Breast epithelium (tissue), 4 donors: ENCODE measurements around the gene CNTN5. TPM values are rescaled to one million over a fixed set of nuclear protein-coding genes. Genes with fewer than 3 reads are reported as not detected.

Experiments used
- DNase-seq, 2 donors: peaks; one replicate each; pipeline ENCODE4 v3.0.0-alpha.2; 2019; ENCODE audit warnings: low spot score in 2 of 2
- H3K27ac ChIP-seq, 2 donors: fragments of 200-600 bp; sonication (generic) in 1 of 2; one replicate each; pipeline ENCODE4 v1.5.1; 2016 to 2019; ENCODE audit warnings: mild to moderate bottlenecking in 1 of 2
- H3K27me3 ChIP-seq, 2 donors: fragments of 200-600 bp; sonication (generic) in 1 of 2; one replicate each; pipeline versions ENCODE4 v1.5.1 to v1.6.0; 2017 to 2019; ENCODE audit warnings: control low read depth in 1 of 2, mild to moderate bottlenecking in 1 of 2
- H3K36me3 ChIP-seq: fragments of 200-600 bp; one replicate; pipeline ENCODE4 v1.5.1; 2019
- H3K4me1 ChIP-seq, 2 donors: fragments of 200-600 bp; sonication (generic); one replicate each; pipeline ENCODE4 v1.5.1; 2016 to 2019; ENCODE audit warnings: control low read depth in 1 of 2
- H3K4me3 ChIP-seq, 3 donors: fragments of 200-600 bp; sonication (generic); 1 replicate in 2 of 3; 2 replicates in 1 of 3; pipeline ENCODE4 v1.5.1; 2016 to 2019; ENCODE audit warnings: mild to moderate bottlenecking in 3 of 3, moderate library complexity in 2 of 3
- H3K9me3 ChIP-seq, 2 donors: fragments of 200-600 bp; sonication (generic) in 1 of 2; one replicate each; pipeline ENCODE4 v1.5.1; 2016 to 2019; ENCODE audit warnings: control low read depth in 1 of 2
- POLR2A ChIP-seq: fragments of 450-650 bp; IDR thresholded peaks from one replicate; pipeline ENCODE4 v1.6.1; 2016; ENCODE audit warnings: antibody characterized with exemption, mild to moderate bottlenecking, moderate library complexity
- POLR2AphosphoS5 ChIP-seq, 3 donors: sonication (generic); formaldehyde crosslinking; IDR thresholded peaks; one replicate each; pipeline ENCODE4 v1.6.1; 2017; ENCODE audit warnings: antibody characterized with exemption in 3 of 3
- intact Hi-C: fragments of 100-400 bp; cut with DNase I; formaldehyde crosslinking; loops from one replicate; pipeline ENCODE4 v1.15.1; 2023; ENCODE audit warnings: low total_unique reads
- total RNA-seq, 3 donors: library from RNA; depleted of rRNA; stranded (reverse); fragments of >200 nt; gene quantifications; one replicate each; pipeline ENCODE4 v1.1.0, GENCODE V29; 2016
- TF ChIP-seq, protein P1 (sequence below), 3 donors: fragments of 450-650 bp; IDR thresholded peaks; one replicate each; pipeline ENCODE4 v1.5.1; 2016 to 2017; ENCODE audit warnings: antibody characterized with exemption in 3 of 3, mild to moderate bottlenecking in 3 of 3, moderate library complexity in 3 of 3

The CNTN5 gene
- total RNA-seq, 3 donors from 2014 or later, result not detected

DNA sequence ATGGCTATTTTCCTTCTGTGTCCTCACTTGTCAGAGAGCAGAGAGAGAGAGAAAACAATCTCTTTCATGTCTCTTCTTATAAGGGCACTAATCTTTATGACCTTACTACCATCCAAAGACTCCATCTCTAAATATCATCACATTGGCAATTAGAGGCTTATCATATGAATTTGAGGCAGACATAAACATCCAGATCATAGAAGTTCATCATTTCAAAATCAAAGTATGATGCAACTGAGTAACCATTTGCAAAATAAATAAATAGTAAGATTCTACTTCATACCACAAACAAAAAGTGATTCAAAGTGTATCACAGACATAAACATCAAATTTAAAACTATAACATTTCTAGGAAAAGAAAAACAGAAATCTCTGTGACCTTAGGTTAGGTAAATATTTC lies 1161.6 kb downstream of the CNTN5 start:
- no peak for TF ChIP-seq POLR2AphosphoS5 (IDR thresholded peaks at IDR 0.05)
- TF ChIP-seq, protein P1, sequence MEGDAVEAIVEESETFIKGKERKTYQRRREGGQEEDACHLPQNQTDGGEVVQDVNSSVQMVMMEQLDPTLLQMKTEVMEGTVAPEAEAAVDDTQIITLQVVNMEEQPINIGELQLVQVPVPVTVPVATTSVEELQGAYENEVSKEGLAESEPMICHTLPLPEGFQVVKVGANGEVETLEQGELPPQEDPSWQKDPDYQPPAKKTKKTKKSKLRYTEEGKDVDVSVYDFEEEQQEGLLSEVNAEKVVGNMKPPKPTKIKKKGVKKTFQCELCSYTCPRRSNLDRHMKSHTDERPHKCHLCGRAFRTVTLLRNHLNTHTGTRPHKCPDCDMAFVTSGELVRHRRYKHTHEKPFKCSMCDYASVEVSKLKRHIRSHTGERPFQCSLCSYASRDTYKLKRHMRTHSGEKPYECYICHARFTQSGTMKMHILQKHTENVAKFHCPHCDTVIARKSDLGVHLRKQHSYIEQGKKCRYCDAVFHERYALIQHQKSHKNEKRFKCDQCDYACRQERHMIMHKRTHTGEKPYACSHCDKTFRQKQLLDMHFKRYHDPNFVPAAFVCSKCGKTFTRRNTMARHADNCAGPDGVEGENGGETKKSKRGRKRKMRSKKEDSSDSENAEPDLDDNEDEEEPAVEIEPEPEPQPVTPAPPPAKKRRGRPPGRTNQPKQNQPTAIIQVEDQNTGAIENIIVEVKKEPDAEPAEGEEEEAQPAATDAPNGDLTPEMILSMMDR (IDR thresholded peaks at IDR 0.05), result no peak
- TF ChIP-seq POLR2A, result no peak
- no peak overlapping the region for H3K4me3 ChIP-seq
- H3K27me3 ChIP-seq, result no peaks in the 10 kb centered on the region
- H3K9me3 ChIP-seq, result no peaks in the 10 kb centered on the region
- DNase-seq, result no peak
- intact Hi-C loops, result loop anchor here (10.0 kb wide), 1 partner anchor 1308 kb away; no protein-coding TSS in a partner anchor
- no peaks in the 10 kb centered on the region for H3K4me1 ChIP-seq
- no peak overlapping the region for H3K27ac ChIP-seq
- H3K36me3 ChIP-seq, result no peaks in the 10 kb centered on the region

DNA sequence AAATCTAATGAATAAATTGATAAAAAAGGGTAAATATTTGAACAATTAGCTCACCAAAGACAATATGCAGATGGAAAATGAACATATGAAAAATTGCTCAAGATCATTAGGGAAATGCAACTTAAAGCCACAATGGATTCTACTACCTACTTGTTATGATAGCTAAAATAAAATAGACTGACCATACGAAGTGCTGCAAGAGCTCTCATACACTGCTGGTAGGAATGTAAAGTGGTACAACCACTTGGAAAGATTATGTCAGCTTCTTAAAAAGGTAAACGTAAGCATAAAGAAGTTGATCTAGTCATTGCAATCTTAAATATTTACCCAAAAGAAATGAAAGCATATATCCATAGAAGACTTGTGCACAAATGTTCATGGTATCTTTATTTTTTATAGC lies 1162.2 kb downstream of the CNTN5 start:
- H3K4me1 ChIP-seq, result no peaks in the 10 kb centered on the region
- no peaks in the 10 kb centered on the region for H3K9me3 ChIP-seq
- no peak overlapping the region for H3K27ac ChIP-seq
- no peak for DNase-seq
- H3K4me3 ChIP-seq, result no peak overlapping the region
- no peaks in the 10 kb centered on the region for H3K36me3 ChIP-seq
- no peaks in the 10 kb centered on the region for H3K27me3 ChIP-seq
- intact Hi-C loops, result loop anchor here (10.0 kb wide), 1 partner anchor 1308 kb away; no protein-coding TSS in a partner anchor
- TF ChIP-seq POLR2AphosphoS5 (IDR thresholded peaks at IDR 0.05) (no peak), POLR2A (no peak)
- TF ChIP-seq, protein P1 (IDR thresholded peaks at IDR 0.05), result no peak

DNA sequence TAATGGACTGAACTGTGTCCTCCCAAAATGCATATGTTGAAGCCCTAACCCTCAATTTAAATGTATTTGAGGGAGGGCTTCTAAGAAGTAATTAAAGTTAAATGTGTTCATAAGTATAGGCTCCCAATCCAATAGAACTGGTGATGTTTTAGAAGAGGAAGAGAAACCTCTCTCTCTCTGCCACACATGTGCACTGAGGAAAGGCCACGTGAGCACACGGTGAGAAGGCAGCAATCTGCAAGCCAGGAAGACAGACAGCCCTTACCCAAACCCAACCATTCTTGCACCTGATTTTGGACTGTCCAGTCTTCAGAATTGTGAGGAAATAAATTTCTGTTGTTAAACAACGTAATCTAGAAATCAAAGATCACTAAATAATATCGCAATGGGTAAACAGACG lies 1164.8 kb downstream of the CNTN5 start:
- no peak for DNase-seq
- Histone ChIP-seq H3K27ac (no peak overlapping the region), H3K4me3 (no peak overlapping the region), H3K4me1 (no peaks in the 10 kb centered on the region), H3K36me3 (no peaks in the 10 kb centered on the region), H3K27me3 (no peaks in the 10 kb centered on the region), H3K9me3 (no peaks in the 10 kb centered on the region)
- TF ChIP-seq POLR2A (no peak), POLR2AphosphoS5 (IDR thresholded peaks at IDR 0.05) (no peak)
- TF ChIP-seq, protein P1 (IDR thresholded peaks at IDR 0.05), result no peak
- intact Hi-C loops, result loop anchor here (10.0 kb wide), 1 partner anchor 1311 kb away; no protein-coding TSS in a partner anchor

DNA sequence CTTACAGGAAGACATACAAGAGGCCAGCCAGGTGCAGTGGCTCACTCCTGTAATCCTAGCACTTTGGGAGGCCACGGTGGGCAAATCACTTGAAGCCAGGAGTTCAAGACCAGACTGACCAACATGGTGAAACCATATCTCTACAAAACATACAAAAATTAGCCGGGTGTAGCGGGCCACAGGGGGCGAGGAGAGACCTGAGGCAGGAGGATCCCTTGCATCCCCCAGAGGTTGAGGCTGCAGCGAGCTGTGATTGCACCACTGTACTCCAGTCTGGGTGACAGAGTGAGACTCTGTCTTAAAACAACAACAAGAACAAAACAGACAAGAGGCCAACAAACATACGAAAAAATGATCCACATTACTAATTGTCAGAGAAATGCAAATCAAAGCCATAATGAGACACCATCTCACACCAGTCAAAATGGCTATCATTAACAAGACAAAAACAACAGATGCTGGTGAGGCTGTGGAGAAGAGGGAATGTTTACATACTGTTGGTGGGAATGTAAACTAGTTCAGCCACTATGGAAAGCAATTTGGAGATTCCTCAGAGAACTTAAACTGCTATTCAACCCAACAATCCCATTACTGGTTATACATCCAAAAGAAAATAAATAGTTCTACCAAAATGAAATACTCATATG lies 1167.5 kb downstream of the CNTN5 start:
- TF ChIP-seq, protein P1 (IDR thresholded peaks at IDR 0.05), result no peak
- no peak for TF ChIP-seq POLR2A
- no peak overlapping the region for H3K27ac ChIP-seq
- H3K27me3 ChIP-seq, result no peaks in the 10 kb centered on the region
- no peaks in the 10 kb centered on the region for H3K36me3 ChIP-seq
- intact Hi-C loops, result loop anchor here (10.0 kb wide), 1 partner anchor 1313 kb away; no protein-coding TSS in a partner anchor
- no peak for DNase-seq
- H3K4me3 ChIP-seq, result no peak overlapping the region
- H3K4me1 ChIP-seq, result no peaks in the 10 kb centered on the region
- H3K9me3 ChIP-seq, result no peaks in the 10 kb centered on the region

DNA sequence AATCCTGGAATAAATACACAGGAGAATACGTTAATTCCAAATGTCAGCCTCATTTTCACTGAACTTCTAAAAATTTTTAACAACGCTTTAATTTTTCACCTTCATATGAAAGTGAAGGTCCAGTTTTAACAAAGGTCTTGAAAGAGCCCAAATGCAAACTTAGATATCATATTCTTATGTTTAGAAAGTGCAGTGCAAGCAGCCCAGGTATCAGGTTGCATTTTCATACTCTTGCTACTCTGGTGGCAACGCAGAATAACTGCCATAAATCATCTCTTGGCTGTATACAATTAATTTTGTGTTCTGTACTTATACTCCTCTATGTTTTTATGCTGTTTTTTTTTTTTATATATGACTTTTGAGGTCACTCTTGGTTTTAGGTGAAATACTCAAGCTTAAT lies 1169.6 kb downstream of the CNTN5 start:
- no peak for DNase-seq
- intact Hi-C loops, result no loop called here
- no peaks in the 10 kb centered on the region for H3K4me1 ChIP-seq
- H3K27me3 ChIP-seq, result no peaks in the 10 kb centered on the region
- H3K9me3 ChIP-seq, result no peaks in the 10 kb centered on the region
- H3K27ac ChIP-seq, result no peak overlapping the region
- TF ChIP-seq, protein P1 (IDR thresholded peaks at IDR 0.05), result no peak
- TF ChIP-seq POLR2A (no peak), POLR2AphosphoS5 (IDR thresholded peaks at IDR 0.05) (no peak)
- no peak overlapping the region for H3K4me3 ChIP-seq
- no peaks in the 10 kb centered on the region for H3K36me3 ChIP-seq
